Endothelial cell of umbilical vein (primary cell): ENCODE results near the gene AFF4. TPM values are rescaled to one million over a fixed set of nuclear protein-coding genes. Genes with fewer than 3 reads are reported as not detected.
"Not testable (repeated sequence)": the region's sequence is repeated elsewhere in the genome, so short reads cannot be mapped to it uniquely, and the experiment has no call there.

Experiments
- BruUV-seq: library from RNA; stranded (reverse); fragments of 400-500 nt; replicated peaks from 2 replicates; lab custom pipeline; 2021; lab: Mats Ljungman, UMichigan
- CTCF ChIA-PET: fragments of 300-600, 350-600 bp; sonication (Branson Sonifier 250); formaldehyde crosslinking; loops from one replicate; lab custom pipeline; 2021; ENCODE audit warnings: antibody characterized with exemption, inconsistent platforms; lab: Charles Lee
- POLR2A ChIA-PET: fragments of 300-600, 350-600 bp; sonication (Branson Sonifier 250); formaldehyde crosslinking; loops from one replicate; lab custom pipeline; 2021; ENCODE audit warnings: antibody characterized with exemption, inconsistent platforms; lab: Charles Lee
- DNase-seq: peaks from one replicate; pipeline ENCODE4 v3.0.0-alpha.2; 2011; ENCODE audit warnings: low read depth, low spot score
- FAIRE-seq: peaks from 2 replicates; lab custom pipeline; 2011; peaks lifted over from hg19 to GRCh38; lab: Jason Lieb, UNC
- H2AFZ ChIP-seq: 2 replicates; pipeline ENCODE4 v1.6.0; 2012; ENCODE audit warnings: low read depth, low read length, control low read depth, inconsistent platforms
- H3K27ac ChIP-seq: 2 replicates; pipeline ENCODE4 v1.5.1; 2011; ENCODE audit warnings: low read depth, mild to moderate bottlenecking, control low read depth, low read length, moderate library complexity; ENCODE audit not compliant: insufficient read depth
- H3K27me3 ChIP-seq, 2 experiments: 2 replicates each; pipeline versions ENCODE4 v1.6.0 to v1.6.1; 2011; ENCODE audit warnings: low read length in 2 of 2, mixed read lengths in 1 of 2; ENCODE audit not compliant: control insufficient read depth in 2 of 2, insufficient read depth in 2 of 2
- H3K36me3 ChIP-seq, 2 experiments: 2 replicates in 1 of 2; 3 replicates in 1 of 2; pipeline ENCODE4 v1.5.1; 2011; ENCODE audit warnings: low read length in 2 of 2, mild to moderate bottlenecking in 1 of 2, moderate library complexity in 1 of 2; ENCODE audit not compliant: control insufficient read depth in 2 of 2, insufficient read depth in 2 of 2; ENCODE audit errors: extremely low read depth in 1 of 2
- H3K4me1 ChIP-seq: 3 replicates; pipeline ENCODE4 v1.5.1; 2011; ENCODE audit warnings: mild to moderate bottlenecking, low read length; ENCODE audit not compliant: control insufficient read depth, insufficient read depth; ENCODE audit errors: extremely low read depth
- H3K4me2 ChIP-seq: 2 replicates; pipeline ENCODE4 v1.6.1; 2011; ENCODE audit warnings: low read length, control low read depth, mixed read lengths; ENCODE audit not compliant: insufficient read depth
- H3K4me3 ChIP-seq, 3 experiments: fragments of 200-600 bp in 1 of 3; sonication (generic), shearing (Covaris generic) in 1 of 3; replicated peaks in 1 of 3; 2 replicates each; pipeline ENCODE4 v1.5.1; 2011 to 2016; ENCODE audit warnings: control low read depth in 3 of 3, low read length in 3 of 3, mild to moderate bottlenecking in 2 of 3, inconsistent platforms in 1 of 3, low read depth in 1 of 3, moderate library complexity in 1 of 3; ENCODE audit not compliant: insufficient read depth in 1 of 3
- H3K79me2 ChIP-seq: 2 replicates; pipeline ENCODE4 v1.6.0; 2012; ENCODE audit warnings: low read length, inconsistent platforms; ENCODE audit not compliant: control insufficient read depth, insufficient read depth
- H3K9ac ChIP-seq: replicated peaks from 2 replicates; pipeline ENCODE3; 2011; ENCODE audit warnings: low read length, control low read depth; ENCODE audit not compliant: insufficient read depth; ENCODE audit errors: extremely low read depth
- H3K9me1 ChIP-seq: replicated peaks from 3 replicates; pipeline ENCODE4 v1.6.0; 2011; ENCODE audit warnings: mild to moderate bottlenecking, low read length; ENCODE audit not compliant: control insufficient read depth, insufficient read depth; ENCODE audit errors: extremely low read depth
- H3K9me3 ChIP-seq: replicated peaks from 2 replicates; pipeline ENCODE4 v1.5.1; 2012; ENCODE audit warnings: low read length, inconsistent platforms; ENCODE audit not compliant: control insufficient read depth, insufficient read depth
- H4K20me1 ChIP-seq: replicated peaks from 2 replicates; pipeline ENCODE3; 2011; ENCODE audit warnings: mild to moderate bottlenecking, low read length; ENCODE audit not compliant: control insufficient read depth, insufficient read depth; ENCODE audit errors: extremely low read depth
- EZH2 ChIP-seq: IDR thresholded peaks from 2 replicates; pipeline ENCODE4 v1.6.1; 2012; ENCODE audit warnings: borderline replicate concordance, low read depth, mild to moderate bottlenecking, moderate library complexity, low read length, inconsistent platforms; ENCODE audit not compliant: severe bottlenecking
- FOS ChIP-seq: IDR thresholded peaks from 2 replicates; pipeline ENCODE4 v1.6.1; 2011; ENCODE audit warnings: mild to moderate bottlenecking, low read length, moderate library complexity, borderline replicate concordance; ENCODE audit not compliant: insufficient read depth
- GATA2 ChIP-seq: IDR thresholded peaks from 2 replicates; pipeline ENCODE4 v1.7.0; 2011; ENCODE audit warnings: low read depth, mild to moderate bottlenecking, moderate library complexity, mixed read lengths, low read length; ENCODE audit not compliant: insufficient read length, insufficient read depth
- JUN ChIP-seq: IDR thresholded peaks from 2 replicates; pipeline ENCODE4 v1.6.1; 2011; ENCODE audit warnings: borderline replicate concordance, low read depth; ENCODE audit not compliant: insufficient read length, insufficient read depth
- MYC ChIP-seq: IDR thresholded peaks from one replicate; pipeline ENCODE4 v1.6.1; 2011; ENCODE audit warnings: mild to moderate bottlenecking, low read depth, low read length
- POLR2A ChIP-seq: IDR thresholded peaks from 2 replicates; pipeline ENCODE4 v1.6.1; 2012; ENCODE audit warnings: low read depth, mild to moderate bottlenecking, control low read depth, low read length
- POLR2AphosphoS5 ChIP-seq: IDR thresholded peaks from 2 replicates; pipeline ENCODE4 v1.6.1; 2012; ENCODE audit warnings: low read depth, mild to moderate bottlenecking, control low read depth, low read length, moderate library complexity; ENCODE audit not compliant: insufficient read depth
- dilution Hi-C: fragments of 300-500 bp; cut with MboI; formaldehyde crosslinking; loops from one replicate; pipeline ENCODE4 v1.15.0; 2019; ENCODE audit warnings: low sequenced_read_pairs; ENCODE audit not compliant: extremely low pct_ligation_motif_present
- intact Hi-C: fragments of 100-400 bp; cut with micrococcal nuclease; formaldehyde crosslinking; loops from one replicate; pipeline ENCODE4 v1.10.0; 2022
- polyA plus RNA-seq, 4 experiments: library from polyadenylated mRNA; depleted of rRNA in 3 of 4; stranded (reverse) in 3 of 4; unstranded in 1 of 4; fragments of >200 nt; gene quantifications; 2 replicates each; pipeline versions ENCODE4 v1.2.1 to v1.2.3, GENCODE V29; 2011 to 2012; ENCODE audit warnings: missing spikeins in 1 of 4
- total RNA-seq: library from RNA; stranded (reverse); gene quantifications from 2 replicates; pipeline ENCODE4 v1.2.3, GENCODE V29; 2021
- TF ChIP-seq, protein P1 (sequence below): IDR thresholded peaks from 2 replicates; pipeline ENCODE4 v1.6.1; 2011; ENCODE audit not compliant: insufficient read depth, insufficient read length
- TF ChIP-seq, protein P2 (sequence below), 2 donors: IDR thresholded peaks; 1 replicate in 1 of 2; 2 replicates in 1 of 2; pipeline ENCODE4 v1.5.1; 2011; ENCODE audit warnings: low read length in 2 of 2, mild to moderate bottlenecking in 2 of 2, moderate library complexity in 2 of 2, control low read depth in 1 of 2, inconsistent platforms in 1 of 2, low read depth in 1 of 2; ENCODE audit not compliant: insufficient read depth in 1 of 2; ENCODE audit errors: extremely low read depth in 1 of 2

The AFF4 gene
- total and polyA plus RNA-seq, 2 donors (not counting 3 experiments of a cell fraction or from before 2014, with no cell fraction given) = 27.0 to 88.3 TPM

DNA sequence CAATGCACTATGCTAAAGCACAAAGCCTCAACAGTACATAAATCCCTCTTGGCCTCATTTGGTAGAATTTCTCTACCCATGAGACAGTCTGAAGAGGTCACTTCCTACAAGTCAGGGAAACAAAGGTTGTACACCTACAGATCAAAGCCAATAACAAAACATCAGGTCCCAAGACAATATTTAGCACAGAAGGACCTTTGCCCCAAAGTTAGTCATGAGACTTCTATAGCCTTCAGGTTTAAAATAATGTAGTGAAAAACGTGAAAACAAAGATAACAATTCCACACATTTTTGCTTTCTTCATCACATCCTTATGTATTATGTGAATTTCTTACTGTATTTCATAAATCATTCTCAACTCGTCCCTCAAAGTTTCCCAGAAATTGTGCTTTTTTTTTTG is 15.8 kb downstream of the AFF4 start:
- peak; percentile 10 for TF ChIP-seq FOS
- TF ChIP-seq POLR2AphosphoS5 = peak; percentile 41
- TF ChIP-seq POLR2A = no peak
- TF ChIP-seq, protein P1, sequence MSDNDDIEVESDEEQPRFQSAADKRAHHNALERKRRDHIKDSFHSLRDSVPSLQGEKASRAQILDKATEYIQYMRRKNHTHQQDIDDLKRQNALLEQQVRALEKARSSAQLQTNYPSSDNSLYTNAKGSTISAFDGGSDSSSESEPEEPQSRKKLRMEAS = no peak
- TF ChIP-seq, protein P2, sequence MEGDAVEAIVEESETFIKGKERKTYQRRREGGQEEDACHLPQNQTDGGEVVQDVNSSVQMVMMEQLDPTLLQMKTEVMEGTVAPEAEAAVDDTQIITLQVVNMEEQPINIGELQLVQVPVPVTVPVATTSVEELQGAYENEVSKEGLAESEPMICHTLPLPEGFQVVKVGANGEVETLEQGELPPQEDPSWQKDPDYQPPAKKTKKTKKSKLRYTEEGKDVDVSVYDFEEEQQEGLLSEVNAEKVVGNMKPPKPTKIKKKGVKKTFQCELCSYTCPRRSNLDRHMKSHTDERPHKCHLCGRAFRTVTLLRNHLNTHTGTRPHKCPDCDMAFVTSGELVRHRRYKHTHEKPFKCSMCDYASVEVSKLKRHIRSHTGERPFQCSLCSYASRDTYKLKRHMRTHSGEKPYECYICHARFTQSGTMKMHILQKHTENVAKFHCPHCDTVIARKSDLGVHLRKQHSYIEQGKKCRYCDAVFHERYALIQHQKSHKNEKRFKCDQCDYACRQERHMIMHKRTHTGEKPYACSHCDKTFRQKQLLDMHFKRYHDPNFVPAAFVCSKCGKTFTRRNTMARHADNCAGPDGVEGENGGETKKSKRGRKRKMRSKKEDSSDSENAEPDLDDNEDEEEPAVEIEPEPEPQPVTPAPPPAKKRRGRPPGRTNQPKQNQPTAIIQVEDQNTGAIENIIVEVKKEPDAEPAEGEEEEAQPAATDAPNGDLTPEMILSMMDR (IDR thresholded peaks at IDR 0.05; ENCODE audit: extremely low read depth in 1 of 2, insufficient read depth in 1 of 2, low read depth in 1 of 2, low read length in 2 of 2) = no peak
- no peak for TF ChIP-seq MYC
- no peak for TF ChIP-seq EZH2
- TF ChIP-seq JUN = peak; percentile 57
- TF ChIP-seq GATA2 = no peak
- peaks cover 29% of the 10 kb centered on the region for H3K4me1 ChIP-seq
- H4K20me1 ChIP-seq = peaks cover 30% of the 10 kb centered on the region
- peak overlapping the region; percentile 26 for H3K4me2 ChIP-seq
- dilution Hi-C loops = no loop called here
- DNase-seq (peak; percentile 91), FAIRE-seq (peak; percentile 84)
- H3K9ac ChIP-seq = peak overlapping the region; percentile 4
- peak overlapping the region; percentile 90 for H3K27ac ChIP-seq
- no peak overlapping the region for H2AFZ ChIP-seq
- H3K9me3 ChIP-seq = no peaks in the 10 kb centered on the region
- POLR2A ChIA-PET = interaction anchor here (0.7 kb wide), 1 partner anchor 17 kb away, joined by 3 read pairs; no protein-coding TSS in a partner anchor
- no peak overlapping the region for H3K4me3 ChIP-seq
- H3K36me3 ChIP-seq = peaks cover 2% of the 10 kb centered on the region in 2 experiments
- intact Hi-C loops = loop anchor here (2.0 to 5.0 kb wide), 2 partner anchors 15 to 105 kb away; partner anchors contain the start of genes AFF4 and HSPA4
- H3K27me3 ChIP-seq = no peaks in the 10 kb centered on the region
- no peaks in the 10 kb centered on the region for H3K9me1 ChIP-seq
- H3K79me2 ChIP-seq = peaks cover 100% of the 10 kb centered on the region
- CTCF ChIA-PET = no interaction called here
- BruUV-seq = no TSS peak

DNA sequence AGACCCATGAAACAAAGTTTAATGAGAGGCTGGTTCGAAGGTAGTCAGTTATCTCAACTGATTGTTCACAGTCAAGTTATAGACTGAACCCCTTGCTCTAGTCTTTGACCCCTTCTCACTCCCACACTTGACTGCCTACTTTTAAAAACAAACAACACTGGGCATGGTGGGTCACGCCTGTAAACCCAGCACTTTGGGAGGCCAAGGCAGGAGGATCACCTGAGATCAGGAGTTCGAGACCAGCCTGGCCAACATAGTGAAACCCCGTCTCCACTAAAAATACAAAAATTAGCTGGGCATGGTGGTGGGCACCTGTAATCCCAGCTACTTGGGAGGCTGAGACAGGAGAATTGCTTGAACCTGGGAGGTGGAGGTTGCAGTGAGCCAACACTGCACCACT is 18.1 kb downstream of the AFF4 start:
- BruUV-seq, dilution Hi-C loops, H3K4me2 ChIP-seq, H3K27me3 ChIP-seq, H2AFZ ChIP-seq, H3K9me3 ChIP-seq, H3K9me1 ChIP-seq, H3K4me3 ChIP-seq, DNase-seq, H3K36me3 ChIP-seq, CTCF ChIA-PET, FAIRE-seq, H3K9ac ChIP-seq, H3K27ac ChIP-seq: not testable (repeated sequence)
- Histone ChIP-seq H3K79me2 (peaks cover 99% of the 10 kb centered on the region), H3K4me1 (peaks cover 29% of the 10 kb centered on the region), H4K20me1 (peaks cover 25% of the 10 kb centered on the region)
- intact Hi-C loops = loop anchor here (5.0 kb wide), 1 partner anchor 107 kb away; the partner anchor contains the start of gene HSPA4
- POLR2A ChIA-PET = interaction anchor here (0.7 kb wide), 1 partner anchor 381 kb away, joined by 4 read pairs; no protein-coding TSS in a partner anchor
